ENCODE results near the gene MACROD2. TPM values are rescaled to one million over a fixed set of nuclear protein-coding genes. Genes with fewer than 3 reads are reported as not detected.
A peak's percentile ranks its signal among the peaks of the same experiment; 100 is the strongest.

The MACROD2 gene
- total RNA-seq, 2 donors from 2014 or later: 8.3 to 21.8 TPM

GRCh38 chr20:16082051-16082550 lies 2086.8 kb downstream of the MACROD2 start:
- ATAC-seq: no peak

GRCh38 chr20:16083639-16084280 lies 2088.4 kb downstream of the MACROD2 start:
- no peaks in the 10 kb centered on the region for H3K27me3 ChIP-seq
- ATAC-seq: no peak

More at GRCh38 chr20:16082051-16082550, 2086.8 kb downstream of the MACROD2 start:
- TF ChIP-seq CTCF (IDR thresholded peaks at IDR 0.05) (no peak), POLR2A (IDR thresholded peaks at IDR 0.05) (no peak)
- no peaks in the 10 kb centered on the region for H3K36me3 ChIP-seq (replicated peaks in 1 of 2; ENCODE audit: insufficient read depth in 1 of 2, low read depth in 2 of 2)
- DNase-seq: no peak
- intact Hi-C loops (cut with DNase I): no loop called here
- H3K27ac ChIP-seq: no peak overlapping the region
- no peaks in the 10 kb centered on the region for H3K27me3 ChIP-seq
- no peaks in the 10 kb centered on the region for H3K9me3 ChIP-seq
- H3K4me3 ChIP-seq: no peak overlapping the region
- WGBS, 2 donors: 80 to 100% methylated on average over 1 to 2 of the region's 2 CpGs
- no peaks in the 10 kb centered on the region for H3K4me1 ChIP-seq

GRCh38 chr20:16095226-16095625 lies 2099.9 kb downstream of the MACROD2 start:
- H3K27me3 ChIP-seq: no peaks in the 10 kb centered on the region
- no peaks in the 10 kb centered on the region for H3K9me3 ChIP-seq
- TF ChIP-seq POLR2A (IDR thresholded peaks at IDR 0.05): no peak
- TF ChIP-seq CTCF (IDR thresholded peaks at IDR 0.05): no peak
- no peaks in the 10 kb centered on the region for H3K36me3 ChIP-seq (replicated peaks in 1 of 2; ENCODE audit: insufficient read depth in 1 of 2, low read depth in 2 of 2)
- 48 to 63% methylated on average over 2 of the region's 2 CpGs for WGBS, 2 donors
- intact Hi-C loops (cut with DNase I): no loop called here
- no peak for ATAC-seq
- H3K27ac ChIP-seq: no peak overlapping the region
- no peaks in the 10 kb centered on the region for H3K4me1 ChIP-seq
- H3K4me3 ChIP-seq: no peak overlapping the region
- peak in 1 of 4 donors; percentile 9 for DNase-seq

More at GRCh38 chr20:16083639-16084280, 2088.4 kb downstream of the MACROD2 start:
- H3K36me3 ChIP-seq (replicated peaks in 1 of 2; ENCODE audit: insufficient read depth in 1 of 2, low read depth in 2 of 2): no peaks in the 10 kb centered on the region
- H3K4me1 ChIP-seq: no peaks in the 10 kb centered on the region
- no peak overlapping the region for H3K27ac ChIP-seq
- no peak overlapping the region for H3K4me3 ChIP-seq
- DNase-seq: no peak
- H3K9me3 ChIP-seq: no peaks in the 10 kb centered on the region
- intact Hi-C loops (cut with DNase I): no loop called here
- TF ChIP-seq CTCF (IDR thresholded peaks at IDR 0.05) (no peak), POLR2A (IDR thresholded peaks at IDR 0.05) (no peak)

GRCh38 chr20:16096756-16097326 lies 2101.5 kb downstream of the MACROD2 start:
- no peak for TF ChIP-seq POLR2A (IDR thresholded peaks at IDR 0.05)
- TF ChIP-seq CTCF (IDR thresholded peaks at IDR 0.05): no peak
- H3K4me1 ChIP-seq: no peaks in the 10 kb centered on the region
- H3K4me3 ChIP-seq: no peak overlapping the region
- H3K27me3 ChIP-seq: no peaks in the 10 kb centered on the region
- no peak overlapping the region for H3K27ac ChIP-seq
- WGBS, 2 donors: 80 to 85% methylated on average over 4 of the region's 4 CpGs
- intact Hi-C loops (cut with DNase I): no loop called here
- no peak for DNase-seq
- no peaks in the 10 kb centered on the region for H3K9me3 ChIP-seq
- no peak for ATAC-seq
- H3K36me3 ChIP-seq (replicated peaks in 1 of 2; ENCODE audit: insufficient read depth in 1 of 2, low read depth in 2 of 2): no peaks in the 10 kb centered on the region

All from body of pancreas (tissue), 4 donors.